Naive thymus-derived CD4-positive, alpha-beta T cell (primary cell): ENCODE results near the gene SNAPC2. TPM values are rescaled to one million over a fixed set of nuclear protein-coding genes. Genes with fewer than 3 reads are reported as not detected.
A peak's percentile ranks its signal among the peaks of the same experiment; 100 is the strongest.

ENCODE experiments used
- ATAC-seq: fragments of 150-1000 bp; cut with Tn5 transposase; 2 replicates; pipeline ENCODE4 v1.10.0; 2021; ENCODE audit warnings: mild to moderate bottlenecking, moderate library complexity
- CTCF ChIA-PET: fragments of 350-600 bp; sonication (Branson Sonifier 250); formaldehyde crosslinking; loops from one replicate; lab custom pipeline; 2021; ENCODE audit warnings: antibody characterized with exemption; lab: Charles Lee
- POLR2A ChIA-PET: fragments of 350-600 bp; sonication (Branson Sonifier 250); formaldehyde crosslinking; loops from one replicate; lab custom pipeline; 2021; ENCODE audit warnings: antibody characterized with exemption, inconsistent platforms; lab: Charles Lee
- DNase-seq, 9 donors: peaks; one replicate each; pipeline versions ENCODE4 v3.0.0 to v3.0.0-alpha.2; 2020 to 2022; ENCODE audit warnings: mixed read lengths in 1 of 9
- H3K27ac ChIP-seq: one replicate; pipeline ENCODE4 v1.7.0; 2013; ENCODE audit warnings: mild to moderate bottlenecking, low read depth, low read length, moderate library complexity
- H3K27me3 ChIP-seq, 2 donors: one replicate each; pipeline ENCODE4 v1.7.0; 2013; ENCODE audit warnings: low read length in 2 of 2, mild to moderate bottlenecking in 2 of 2, moderate library complexity in 2 of 2; ENCODE audit not compliant: control insufficient read depth in 2 of 2, insufficient read depth in 2 of 2
- H3K36me3 ChIP-seq, 3 experiments: 1 replicate in 2 of 3; 2 replicates in 1 of 3; pipeline ENCODE4 v1.7.0; 2013; ENCODE audit warnings: low read length in 3 of 3, mild to moderate bottlenecking in 3 of 3, moderate library complexity in 1 of 3; ENCODE audit not compliant: insufficient read depth in 3 of 3, control insufficient read depth in 2 of 3
- H3K4me1 ChIP-seq, 2 donors: one replicate each; pipeline ENCODE4 v1.7.0; 2013; ENCODE audit warnings: low read length in 2 of 2, mild to moderate bottlenecking in 2 of 2, moderate library complexity in 1 of 2; ENCODE audit not compliant: control insufficient read depth in 2 of 2, insufficient read depth in 2 of 2
- H3K4me3 ChIP-seq: 2 replicates; pipeline ENCODE4 v1.7.0; 2013; ENCODE audit warnings: mild to moderate bottlenecking, low read length
- H3K9me3 ChIP-seq, 3 experiments: 1 replicate in 2 of 3; 2 replicates in 1 of 3; pipeline ENCODE4 v1.7.0; 2013; ENCODE audit warnings: low read length in 3 of 3; ENCODE audit not compliant: control insufficient read depth in 2 of 3
- H3K27ac Mint-ChIP-seq, 9 donors: one replicate each; pipeline ENCODE4 v1.8.0; 2020 to 2022; ENCODE audit warnings: mixed read lengths in 9 of 9, mild to moderate bottlenecking in 8 of 9, moderate library complexity in 5 of 9, inconsistent platforms in 2 of 9
- H3K27me3 Mint-ChIP-seq, 5 donors: one replicate each; pipeline ENCODE4 v1.8.0; 2021 to 2022; ENCODE audit warnings: mixed read lengths in 5 of 5, mild to moderate bottlenecking in 1 of 5
- H3K36me3 Mint-ChIP-seq, 5 donors: one replicate each; pipeline ENCODE4 v1.8.0; 2020 to 2022; ENCODE audit warnings: mixed read lengths in 5 of 5, mild to moderate bottlenecking in 3 of 5, inconsistent platforms in 1 of 5
- H3K4me1 Mint-ChIP-seq, 7 donors: one replicate each; pipeline ENCODE4 v1.8.0; 2020 to 2022; ENCODE audit warnings: mixed read lengths in 7 of 7, mild to moderate bottlenecking in 3 of 7, inconsistent platforms in 1 of 7
- H3K4me3 Mint-ChIP-seq, 10 donors: one replicate each; pipeline ENCODE4 v1.8.0; 2020 to 2022; ENCODE audit warnings: mild to moderate bottlenecking in 10 of 10, mixed read lengths in 10 of 10, moderate library complexity in 6 of 10, inconsistent platforms in 2 of 10
- H3K9me3 Mint-ChIP-seq, 11 donors: one replicate each; pipeline ENCODE4 v1.8.0; 2020 to 2022; ENCODE audit warnings: mixed read lengths in 11 of 11, mild to moderate bottlenecking in 4 of 11, inconsistent platforms in 1 of 11, moderate library complexity in 1 of 11
- intact Hi-C, 2 donors: fragments of 100-400 bp; cut with micrococcal nuclease; formaldehyde crosslinking; loops; one replicate each; pipeline ENCODE4 v1.15.1; 2023
- polyA plus RNA-seq, 2 donors: library from polyadenylated mRNA; unstranded; fragments of 300-500 nt; fragmentation: Illumina TruSeq; gene quantifications; one replicate each; pipeline ENCODE4 v1.2.3, GENCODE V29; 2021
- total RNA-seq, 6 experiments: library from RNA in 5 of 6; stranded (reverse) in 5 of 6; gene quantifications; 1 replicate in 5 of 6; 2 replicates in 1 of 6; pipeline ENCODE4 v1.2.3 and lab custom pipeline; 2021 to 2026

Gene SNAPC2
- total and polyA plus RNA-seq, 7 experiments from 2014 or later = 11.5 to 24.4 (median 18.2) TPM

GRCh38 chr19:7970716-7971448 is 50.7 kb downstream of the SNAPC2 start:
- Histone ChIP-seq H3K36me3 (peaks cover 0 to 82% (median 5%) of the 10 kb centered on the region in 3 experiments), H3K4me3 (no peak overlapping the region), H3K9me3 (no peaks in the 10 kb centered on the region), H3K27me3 (no peaks in the 10 kb centered on the region), H3K4me1 (no peaks in the 10 kb centered on the region), H3K27ac (no peak overlapping the region)
- no peaks in the 10 kb centered on the region for H3K27me3 Mint-ChIP-seq
- DNase-seq = peak in 2 of 9 donors; percentile 13 to 29
- H3K4me3 Mint-ChIP-seq = no peak overlapping the region
- ChIA-PET POLR2A (no interaction called here), CTCF (no interaction called here)
- H3K9me3 Mint-ChIP-seq = no peaks in the 10 kb centered on the region
- ATAC-seq = peak; percentile 60
- intact Hi-C loops = loop anchor here (1.0 kb wide), 2 partner anchors 31 to 282 kb away; no protein-coding TSS in a partner anchor
- peaks cover 0 to 3% (median 0%) of the 10 kb centered on the region in 7 donors for H3K4me1 Mint-ChIP-seq
- H3K27ac Mint-ChIP-seq = peak overlapping the region in 1 of 9 donors; percentile 32
- peaks cover 0 to 14% (median 5%) of the 10 kb centered on the region in 5 donors for H3K36me3 Mint-ChIP-seq

DNA sequence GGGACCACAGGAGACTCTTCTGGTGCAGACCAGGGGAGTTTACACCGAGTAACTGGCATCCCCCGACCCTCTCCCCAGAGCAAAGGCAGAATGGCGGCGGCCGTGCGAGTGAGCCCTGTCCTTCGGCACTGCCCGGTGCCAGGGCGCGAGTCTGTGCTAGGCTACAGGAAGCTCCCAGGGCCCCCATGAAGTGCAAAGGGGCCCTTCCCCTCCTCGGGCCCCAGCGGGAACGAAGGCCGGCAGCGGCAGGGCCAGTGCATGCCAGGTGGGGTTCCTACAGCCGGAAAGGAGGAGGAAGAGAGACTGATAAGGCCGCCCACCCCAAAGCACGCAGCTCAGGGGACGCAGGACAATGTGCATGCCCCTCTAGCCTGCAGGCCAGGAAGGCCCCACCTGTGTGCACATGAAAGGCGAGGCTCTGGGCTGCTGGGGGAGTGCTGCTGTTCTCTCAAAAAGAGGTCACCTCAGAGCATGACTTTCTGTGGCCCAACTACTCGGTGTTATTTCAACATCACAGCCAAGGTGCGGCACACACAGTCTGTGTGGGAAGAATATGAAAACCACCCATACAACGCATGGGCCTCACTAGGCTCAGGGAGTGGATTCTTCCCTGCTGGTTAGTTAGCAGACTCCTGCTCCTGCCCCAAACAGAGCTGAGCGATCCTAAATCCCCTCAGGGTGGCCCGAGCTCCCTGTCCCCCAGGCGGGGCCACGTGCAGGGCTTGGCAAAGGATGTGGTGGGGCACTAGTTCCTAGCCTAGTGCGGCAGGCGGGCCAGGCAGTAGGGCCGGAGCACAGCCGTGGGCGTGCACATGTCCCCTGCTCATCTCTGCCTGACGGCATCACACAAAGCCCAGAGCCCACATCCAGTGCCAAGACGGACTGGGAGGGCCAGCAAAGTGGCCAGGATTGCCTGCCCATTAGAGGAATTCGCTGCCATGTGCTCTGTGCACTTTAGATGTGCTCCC is 51.7 kb downstream of the SNAPC2 start:
- no peak for DNase-seq
- Histone ChIP-seq H3K27ac (no peak overlapping the region), H3K4me1 (no peaks in the 10 kb centered on the region), H3K27me3 (no peaks in the 10 kb centered on the region), H3K4me3 (no peak overlapping the region), H3K36me3 (peaks cover 0 to 77% (median 5%) of the 10 kb centered on the region in 3 experiments), H3K9me3 (no peaks in the 10 kb centered on the region)
- ATAC-seq = no peak
- H3K36me3 Mint-ChIP-seq = peaks cover 0 to 14% (median 2%) of the 10 kb centered on the region in 5 donors
- ChIA-PET POLR2A (no interaction called here), CTCF (no interaction called here)
- H3K27ac Mint-ChIP-seq = no peak overlapping the region
- no peaks in the 10 kb centered on the region for H3K4me1 Mint-ChIP-seq
- H3K4me3 Mint-ChIP-seq = no peak overlapping the region
- H3K9me3 Mint-ChIP-seq = no peaks in the 10 kb centered on the region
- H3K27me3 Mint-ChIP-seq = no peaks in the 10 kb centered on the region
- intact Hi-C loops = loop anchor here in 1 of 2 donors (1.0 kb wide), 1 partner anchor 30 kb away; no protein-coding TSS in a partner anchor

Other genes starting within 250 kb of the SNAPC2 start
- gene MCEMP1, start 243.2 kb upstream of the SNAPC2 start, total RNA-seq = 10 to 100 TPM in 1 of 5 experiments, 1 to 10 TPM in 1, not detected in 3; 1.2 to 12.3 TPM
- gene MCEMP1, start 243.2 kb upstream of the SNAPC2 start, polyA plus RNA-seq = not detected
- gene TRAPPC5, start 239.5 kb upstream of the SNAPC2 start, total RNA-seq = 10 to 100 TPM; 43.7 to 79.3 (median 75.4) TPM
- gene TRAPPC5, start 239.5 kb upstream of the SNAPC2 start, polyA plus RNA-seq = 100 to 1,000 TPM; 165 to 191 TPM
- gene FCER2, start 218.2 kb upstream of the SNAPC2 start, total RNA-seq = 1 to 10 TPM in 2 of 5 experiments, under 1 TPM in 1, not detected in 2; 0.32 to 3.8 (median 1.3) TPM
- under 1 TPM; 0.48 to 0.52 TPM for gene FCER2, start 218.2 kb upstream of the SNAPC2 start, polyA plus RNA-seq
- 1 to 10 TPM in 1 of 5 experiments, not detected in 4; 1.2 TPM for gene CLEC4G, start 188.2 kb upstream of the SNAPC2 start, total RNA-seq
- not detected for gene CLEC4G, start 188.2 kb upstream of the SNAPC2 start, polyA plus RNA-seq
- gene CD209, start 172.8 kb upstream of the SNAPC2 start, total RNA-seq = under 1 TPM in 3 of 5 experiments, not detected in 2; 0.27 to 0.68 (median 0.32) TPM
- not detected for gene CD209, start 172.8 kb upstream of the SNAPC2 start, polyA plus RNA-seq
- gene CLEC4M, start 157.1 kb upstream of the SNAPC2 start, total RNA-seq = not detected
- under 1 TPM in 1 of 2 donors, not detected in 1; 0.74 TPM for gene CLEC4M, start 157.1 kb upstream of the SNAPC2 start, polyA plus RNA-seq
- 10 to 100 TPM in 3 of 5 experiments, 1 to 10 TPM in 2; 7.4 to 12.2 (median 11.4) TPM for gene EVI5L, start 90.1 kb upstream of the SNAPC2 start, total RNA-seq
- 1 to 10 TPM; 2.5 to 3.8 TPM for gene EVI5L, start 90.1 kb upstream of the SNAPC2 start, polyA plus RNA-seq
- gene PRR36, start 45.9 kb upstream of the SNAPC2 start, total RNA-seq = 1 to 10 TPM in 1 of 5 experiments, under 1 TPM in 3, not detected in 1; 0.08 to 1.2 (median 0.16) TPM
- gene PRR36, start 45.9 kb upstream of the SNAPC2 start, polyA plus RNA-seq = under 1 TPM; 0.08 to 0.12 TPM
- gene LRRC8E, start 31.8 kb upstream of the SNAPC2 start, total RNA-seq = under 1 TPM in 1 of 5 experiments, not detected in 4; 0.24 TPM
- gene LRRC8E, start 31.8 kb upstream of the SNAPC2 start, polyA plus RNA-seq = under 1 TPM in 1 of 2 donors, not detected in 1; 0.53 TPM
- 100 to 1,000 TPM in 1 of 5 experiments, 10 to 100 TPM in 4; 48.7 to 109 (median 66.5) TPM for gene MAP2K7, start 16.5 kb upstream of the SNAPC2 start, total RNA-seq
- gene MAP2K7, start 16.5 kb upstream of the SNAPC2 start, polyA plus RNA-seq = 1 to 10 TPM; 1.8 to 2.0 TPM
- gene TGFBR3L, start 5.5 kb upstream of the SNAPC2 start, total RNA-seq = 1 to 10 TPM in 4 of 5 experiments, under 1 TPM in 1; 0.27 to 4.0 (median 1.6) TPM
- not detected for gene TGFBR3L, start 5.5 kb upstream of the SNAPC2 start, polyA plus RNA-seq
- gene CTXN1, start 5.8 kb downstream of the SNAPC2 start, total RNA-seq = under 1 TPM in 1 of 5 experiments, not detected in 4; 0.32 TPM
- not detected for gene CTXN1, start 5.8 kb downstream of the SNAPC2 start, polyA plus RNA-seq
- gene TIMM44, start 23.3 kb downstream of the SNAPC2 start, total RNA-seq = 10 to 100 TPM; 65.3 to 97.6 (median 73.8) TPM
- 10 to 100 TPM; 16.7 to 22.8 TPM for gene TIMM44, start 23.3 kb downstream of the SNAPC2 start, polyA plus RNA-seq
- gene ELAVL1, start 85.3 kb downstream of the SNAPC2 start, total RNA-seq = 100 to 1,000 TPM in 1 of 5 experiments, 10 to 100 TPM in 4; 32.4 to 117 (median 49.6) TPM
- gene ELAVL1, start 85.3 kb downstream of the SNAPC2 start, polyA plus RNA-seq = 10 to 100 TPM; 42.1 to 61.4 TPM
- gene CCL25, start 132.4 kb downstream of the SNAPC2 start, total RNA-seq = 1 to 10 TPM in 1 of 5 experiments, not detected in 4; 2.3 TPM
- not detected for gene CCL25, start 132.4 kb downstream of the SNAPC2 start, polyA plus RNA-seq
- gene FBN3, start 229.3 kb downstream of the SNAPC2 start, total RNA-seq = not detected
- not detected for gene FBN3, start 229.3 kb downstream of the SNAPC2 start, polyA plus RNA-seq